Measurements from ENCODE around the gene TSEN2.

TSEN2 gene

GRCh38 chr3:12495749-12496452, 11.6 kb downstream of the TSEN2 start:
- TF ChIP-seq ZBTB7A (IDR thresholded peaks at IDR 0.05; ENCODE audit: low read depth) (no peak), TAF1 (IDR thresholded peaks at IDR 0.05; ENCODE audit: low read depth) (no peak), EGR1 (IDR thresholded peaks at IDR 0.05) (no peak), EP300 (IDR thresholded peaks at IDR 0.05; ENCODE audit: borderline replicate concordance) (no peak), YY1 (IDR thresholded peaks at IDR 0.05; ENCODE audit: low read depth) (no peak), RAD21 (IDR thresholded peaks at IDR 0.05; ENCODE audit: low read depth) (no peak), NFIC (IDR thresholded peaks at IDR 0.05) (no peak), USF1 (IDR thresholded peaks at IDR 0.05) (no peak), TCF12 (IDR thresholded peaks at IDR 0.05; ENCODE audit: low read depth) (no peak), FOXM1 (IDR thresholded peaks at IDR 0.05; ENCODE audit: borderline replicate concordance, low read depth) (no peak), TEAD4 (IDR thresholded peaks at IDR 0.05) (no peak), MAX (IDR thresholded peaks at IDR 0.05) (no peak), CREB1 (IDR thresholded peaks at IDR 0.05; ENCODE audit: low read depth) (no peak), CEBPB (IDR thresholded peaks at IDR 0.05) (no peak), REST (IDR thresholded peaks at IDR 0.05; ENCODE audit: low read depth) (no peak)

- TF ChIP-seq CREB1 (IDR thresholded peaks at IDR 0.05; ENCODE audit: low read depth) (no peak), EGR1 (IDR thresholded peaks at IDR 0.05) (no peak), MAX (IDR thresholded peaks at IDR 0.05) (no peak), RAD21 (IDR thresholded peaks at IDR 0.05; ENCODE audit: low read depth) (no peak), TCF12 (IDR thresholded peaks at IDR 0.05; ENCODE audit: low read depth) (no peak), NFIC (IDR thresholded peaks at IDR 0.05) (no peak), REST (IDR thresholded peaks at IDR 0.05; ENCODE audit: low read depth) (no peak), FOXM1 (IDR thresholded peaks at IDR 0.05; ENCODE audit: borderline replicate concordance, low read depth) (no peak), TAF1 (IDR thresholded peaks at IDR 0.05; ENCODE audit: low read depth) (no peak), USF1 (IDR thresholded peaks at IDR 0.05) (no peak), ZBTB7A (IDR thresholded peaks at IDR 0.05; ENCODE audit: low read depth) (no peak)
Observed at GRCh38 chr3:12496453-12496761, 12.1 kb downstream of the TSEN2 start.

GRCh38 chr3:12499474-12499873, 15.2 kb downstream of the TSEN2 start:
- TF ChIP-seq TCF12 (IDR thresholded peaks at IDR 0.05; ENCODE audit: low read depth): no peak
- no peak for TF ChIP-seq REST (IDR thresholded peaks at IDR 0.05; ENCODE audit: low read depth)
- TF ChIP-seq EGR1 (IDR thresholded peaks at IDR 0.05): no peak
- no peak for TF ChIP-seq MAX (IDR thresholded peaks at IDR 0.05)
- TF ChIP-seq RAD21 (IDR thresholded peaks at IDR 0.05; ENCODE audit: low read depth): no peak
- no peak for TF ChIP-seq NFIC (IDR thresholded peaks at IDR 0.05)
- TF ChIP-seq TEAD4 (IDR thresholded peaks at IDR 0.05): no peak
- no peak for TF ChIP-seq ZBTB7A (IDR thresholded peaks at IDR 0.05; ENCODE audit: low read depth)
- TF ChIP-seq YY1 (IDR thresholded peaks at IDR 0.05; ENCODE audit: low read depth): no peak
- TF ChIP-seq TAF1 (IDR thresholded peaks at IDR 0.05; ENCODE audit: low read depth): no peak
- TF ChIP-seq FOXM1 (IDR thresholded peaks at IDR 0.05; ENCODE audit: borderline replicate concordance, low read depth): no peak
- no peak for TF ChIP-seq EP300 (IDR thresholded peaks at IDR 0.05; ENCODE audit: borderline replicate concordance)
- TF ChIP-seq USF1 (IDR thresholded peaks at IDR 0.05): no peak
- no peak for TF ChIP-seq CREB1 (IDR thresholded peaks at IDR 0.05; ENCODE audit: low read depth)
- TF ChIP-seq CEBPB (IDR thresholded peaks at IDR 0.05): no peak

Data from Ishikawa (cell line).